Measurements from ENCODE around the gene GAB2. TPM values are rescaled to one million over a fixed set of nuclear protein-coding genes. Genes with fewer than 3 reads are reported as not detected.

GAB2 gene
- total and polyA plus RNA-seq, 2 of the 4 experiments (the other 2 are of a cell fraction) = 3.3 to 5.9 TPM

- H4K8ac ChIP-seq (ENCODE audit: low read depth in 2 of 2, low read length in 2 of 2) = no peak overlapping the region
- peaks cover 9% of the 10 kb centered on the region for H3K4me1 ChIP-seq (ENCODE audit: control insufficient read depth, insufficient read depth, low read length)
- TF ChIP-seq BHLHE40 (IDR thresholded peaks at IDR 0.05; ENCODE audit: low read depth, low read length) (peak; percentile 73), FOS (IDR thresholded peaks at IDR 0.05; ENCODE audit: low read depth, low read length) (peak; percentile 36; the same call in 1 of the 2 replicates), USF2 (IDR thresholded peaks at IDR 0.05; ENCODE audit: low read depth, low read length) (no peak), CEBPB (IDR thresholded peaks at IDR 0.05; ENCODE audit: low read depth, low read length) (peak; percentile 84), RFX5 (IDR thresholded peaks at IDR 0.05; ENCODE audit: low read depth, low read length) (no peak)
- in situ Hi-C loops (cut with MboI; ENCODE audit: low sequenced_read_pairs) = no loop called here
- H4K20me1 ChIP-seq (ENCODE audit: insufficient read depth, low read length) = peaks cover 4% of the 10 kb centered on the region
- intact Hi-C loops (cut with micrococcal nuclease) = no loop called here
- no CpG with 5 or more reads among the region's 2 CpGs for WGBS, 2 experiments (ENCODE audit: extremely low coverage in 2 of 2, insufficient read length in 1 of 2)
- peaks cover 13 to 40% of the 10 kb centered on the region in 2 experiments; a peak in 3 of 4 replicates for H3K79me1 ChIP-seq (ENCODE audit: low read depth in 1 of 2, low read length in 2 of 2)
- H3K36me3 ChIP-seq (ENCODE audit: control insufficient read depth, insufficient read depth, low read length) = no peaks in the 10 kb centered on the region
- H3K18ac ChIP-seq (ENCODE audit: low read depth, low read length) = no peak overlapping the region
- no peaks in the 10 kb centered on the region for H3K27me3 ChIP-seq (ENCODE audit: control insufficient read depth, insufficient read depth, low read length)
- H2BK15ac ChIP-seq (ENCODE audit: low read depth, low read length) = no peak overlapping the region
- peak overlapping the region; percentile 2; the same call in 1 of the 2 replicates for H3K14ac ChIP-seq (replicated peaks; ENCODE audit: low read depth, low read length)
- no peak overlapping the region for H3K4ac ChIP-seq (ENCODE audit: low read depth, low read length)
- dilution Hi-C loops (cut with HindIII; ENCODE audit: low sequenced_read_pairs, unreplicated experiment) = no loop called here
- ChIA-PET POLR2A (ENCODE audit: unreplicated experiment) (no interaction called here), CTCF (no interaction called here)
- no peak overlapping the region for H2AK9ac ChIP-seq (replicated peaks; ENCODE audit: low read depth, low read length, poor library complexity)
- peaks cover 4% of the 10 kb centered on the region for H3K9me1 ChIP-seq (ENCODE audit: insufficient read depth, low read length)
- no peaks in the 10 kb centered on the region for H3K9me3 ChIP-seq (ENCODE audit: control insufficient read depth, insufficient read depth, low read length)
- no peak overlapping the region for H4K91ac ChIP-seq (ENCODE audit: insufficient read depth, low read depth, low read length)
- ATAC-seq (ENCODE audit: low read depth) = peak; percentile 84
- no peak overlapping the region for H2AK5ac ChIP-seq (ENCODE audit: low read depth, low read length)
- peak; percentile 79 for DNase-seq
- no peak overlapping the region for H3K4me3 ChIP-seq (ENCODE audit: insufficient read depth, low read depth, low read length)
- no peak overlapping the region for H2BK120ac ChIP-seq (ENCODE audit: low read depth, low read length)
- H2BK20ac ChIP-seq (ENCODE audit: low read depth, low read length) = no peak overlapping the region
- H3K56ac ChIP-seq (ENCODE audit: extremely low read depth, insufficient read depth, low read length) = no peak overlapping the region
- H3K4me2 ChIP-seq (ENCODE audit: low read depth, low read length) = no peak overlapping the region
- no peak overlapping the region for H3K23ac ChIP-seq (ENCODE audit: low read depth, low read length)
- no peak overlapping the region for H2BK5ac ChIP-seq (ENCODE audit: low read depth, low read length, poor library complexity, severe bottlenecking)
- H4K5ac ChIP-seq (ENCODE audit: low read depth, low read length) = no peak overlapping the region
- no peak overlapping the region for H3K9ac ChIP-seq (ENCODE audit: low read depth, low read length)
- no peak overlapping the region for H2AFZ ChIP-seq (replicated peaks; ENCODE audit: low read length, poor library complexity)
- no TSS peak for BruUV-seq (replicated peaks)
- H3K27ac ChIP-seq (ENCODE audit: insufficient read depth, low read length) = no peak overlapping the region
Observed at GRCh38 chr11:78313181-78313795, 104.3 kb downstream of the GAB2 start.

All from IMR-90 (cell line).